Left colon (tissue), 2 donors: ENCODE data around the gene C1GALT1. TPM values are rescaled to one million over a fixed set of nuclear protein-coding genes. Genes with fewer than 3 reads are reported as not detected.
"Not testable (repeated sequence)": the region's sequence is repeated elsewhere in the genome, so short reads cannot be mapped to it uniquely, and the experiment has no call there.

ENCODE experiments used
- ATAC-seq: fragments of 200-7000 bp; cut with Tn5 transposase; one replicate; pipeline ENCODE4 v1.9.1; 2020; ENCODE audit warnings: mild to moderate bottlenecking, moderate library complexity
- DNase-seq, 2 donors: peaks; one replicate each; pipeline ENCODE4 v3.0.0-alpha.2; 2020
- intact Hi-C, 2 donors: fragments of 100-400 bp; cut with DNase I in 1 of 2; cut with micrococcal nuclease in 1 of 2; formaldehyde crosslinking; loops; one replicate each; pipeline versions ENCODE4 v1.11.2 to v1.14.0; 2022; cut with DNase I, micrococcal nuclease
- total RNA-seq, 2 donors: library from RNA; stranded (reverse); fragmentation: NEBNext Ultra II Directional; extraction: Animal tissue kit (Norgen Biotek cat#: 25700); gene quantifications; one replicate each; pipeline ENCODE4 v1.2.1, GENCODE V29; 2021
- donor health status: DM: no; HTN: no; CAD: no.
- donor health status: DM: yes; HTN: yes; CAD: no.

Gene C1GALT1
- total RNA-seq, 2 donors from 2014 or later = 30.6 to 35.8 TPM

DNA sequence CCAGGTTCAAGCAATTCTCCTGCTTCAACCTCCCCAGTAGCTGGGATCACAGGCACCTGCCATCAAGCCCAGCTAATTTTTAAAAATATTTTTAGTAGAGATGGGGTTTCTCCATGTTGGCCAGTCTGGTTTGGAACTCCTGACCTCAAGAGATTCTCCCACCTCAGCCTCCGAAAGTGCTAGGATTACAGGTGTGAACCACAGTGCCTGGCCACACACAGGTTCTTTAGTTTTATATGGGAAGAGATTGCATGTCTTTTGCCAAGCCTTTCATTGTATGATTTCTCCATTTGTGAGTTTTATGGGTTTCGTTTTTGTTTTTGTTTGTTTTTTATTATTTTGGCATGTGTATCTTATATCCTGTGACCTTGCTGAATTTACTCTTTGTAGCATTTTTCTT lies 40.9 kb downstream of the C1GALT1 start:
- no peak for ATAC-seq
- intact Hi-C loops = no loop called here

DNA sequence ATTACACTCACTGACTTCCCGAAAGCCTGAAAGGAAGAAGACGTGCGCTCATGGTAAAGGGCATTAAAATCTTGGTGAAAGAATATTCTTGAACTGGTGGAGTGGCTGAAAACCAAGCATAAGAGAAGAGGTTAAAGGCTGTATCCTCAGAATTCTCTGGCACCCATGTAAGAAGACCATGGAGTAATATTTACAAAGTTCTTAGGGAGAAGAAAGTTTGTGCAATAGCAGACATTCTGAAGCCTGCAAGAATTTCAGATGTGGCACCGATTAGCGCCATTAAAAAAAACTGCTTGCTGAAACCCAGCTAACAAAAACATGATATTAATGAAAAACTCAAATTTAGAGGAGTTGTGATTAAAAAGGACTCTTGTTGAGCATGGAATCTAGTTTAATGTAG lies 44.1 kb downstream of the C1GALT1 start:
- DNase-seq (no peak), ATAC-seq (no peak)
- intact Hi-C loops = no loop called here

More for the DNA sequence above, 40.9 kb downstream of the C1GALT1 start:
- no peak for DNase-seq

DNA sequence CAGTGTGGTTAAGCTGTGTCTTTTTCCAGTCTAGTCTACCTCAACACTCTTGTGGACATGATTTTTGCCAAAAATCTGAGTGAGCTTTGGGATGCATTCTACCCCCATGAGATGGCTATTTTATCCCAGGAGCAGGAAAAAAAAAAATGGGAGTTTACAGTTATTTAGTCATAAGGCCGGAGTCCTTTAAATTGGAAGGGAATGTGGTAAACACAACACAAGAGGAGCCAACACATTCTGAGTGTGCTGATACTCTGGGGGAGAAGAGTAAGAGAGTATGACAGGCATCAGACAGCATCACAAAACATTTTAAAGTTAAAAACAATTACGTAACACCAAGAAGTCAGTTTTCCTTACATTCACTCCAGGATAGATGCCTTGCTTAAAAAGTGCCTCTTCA lies 46.1 kb downstream of the C1GALT1 start:
- no peak for DNase-seq
- intact Hi-C loops = no loop called here
- ATAC-seq = no peak

DNA sequence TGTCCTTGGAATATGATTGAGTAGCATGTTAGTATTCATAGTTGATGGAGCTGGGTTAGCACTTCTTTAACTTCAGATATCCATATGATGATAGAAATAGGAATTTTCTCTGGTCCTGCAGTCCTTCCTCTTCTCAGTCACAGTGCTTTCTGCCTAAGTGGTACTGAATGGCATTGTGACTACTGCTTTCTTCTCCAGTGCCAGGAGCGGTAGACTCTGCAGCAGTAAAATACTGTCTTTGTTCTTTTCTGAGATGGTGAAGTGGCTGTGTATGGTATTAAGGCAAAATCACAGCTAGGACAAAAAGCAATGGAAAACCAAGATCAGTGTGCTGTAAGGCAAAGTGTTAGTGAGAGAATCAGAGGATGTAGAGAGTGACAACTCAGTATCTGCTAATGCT lies 46.6 kb downstream of the C1GALT1 start:
- ATAC-seq = no peak
- intact Hi-C loops = no loop called here
- no peak for DNase-seq

DNA sequence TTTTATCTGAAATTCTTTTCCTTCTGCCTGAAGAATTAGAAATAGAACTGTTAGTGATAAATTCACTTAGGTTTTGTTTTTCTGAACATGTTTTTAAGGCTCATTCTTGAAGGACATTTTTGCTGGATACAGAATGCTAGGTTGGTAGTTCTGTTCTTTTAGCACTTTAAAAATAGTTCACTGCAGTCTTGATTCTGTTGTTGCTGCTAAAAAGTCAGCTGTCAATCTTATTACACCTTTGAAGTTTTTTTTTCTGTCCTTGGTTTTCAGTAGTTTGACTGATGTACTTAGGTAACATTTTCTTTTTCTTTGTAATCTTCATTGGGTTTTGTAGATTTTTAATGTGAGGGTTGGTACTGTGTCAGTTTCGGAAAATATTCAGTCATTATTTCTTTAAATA lies 48.7 kb downstream of the C1GALT1 start:
- DNase-seq (no peak), ATAC-seq (no peak)
- intact Hi-C loops = no loop called here

DNA sequence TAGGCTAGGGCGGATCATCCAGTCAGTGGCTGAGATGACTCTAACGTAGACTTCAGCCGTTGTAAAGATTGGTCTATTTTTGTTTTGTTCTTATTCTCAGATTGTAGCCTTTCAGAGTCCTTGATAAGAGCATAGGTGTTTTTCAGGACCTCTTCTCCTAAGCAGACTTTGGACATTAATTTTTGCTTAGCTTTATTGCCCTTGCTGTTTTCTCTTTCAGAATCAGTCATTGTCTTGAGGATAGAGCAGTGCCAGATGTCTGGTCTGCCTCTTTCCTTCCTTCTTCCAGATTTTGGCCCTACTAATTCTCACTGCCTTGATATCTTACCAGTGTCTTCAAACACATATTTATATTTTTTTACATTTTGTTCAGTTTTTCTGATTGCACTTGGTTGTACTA lies 49.5 kb downstream of the C1GALT1 start:
- no peak for ATAC-seq

DNA sequence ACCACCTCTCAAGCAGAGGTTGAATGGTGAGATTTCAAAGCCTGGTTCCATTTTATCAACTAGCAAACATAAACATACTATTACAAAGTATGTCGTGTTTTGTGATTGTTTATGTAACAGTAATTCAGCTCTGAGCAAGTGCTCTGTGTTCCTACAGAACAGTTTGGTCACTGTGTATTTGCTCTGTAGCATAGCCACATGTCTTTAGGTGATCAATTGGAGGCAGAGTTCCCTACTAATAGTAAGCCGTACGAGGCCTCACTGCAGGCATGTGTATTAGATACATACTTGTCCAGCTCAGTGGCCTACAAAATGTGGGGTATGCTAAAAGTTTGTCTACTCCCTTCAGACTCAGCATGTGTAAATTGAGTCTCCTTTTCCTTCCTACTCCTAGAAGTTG lies 53.0 kb downstream of the C1GALT1 start:
- no peak for DNase-seq
- intact Hi-C loops = no loop called here
- no peak for ATAC-seq

More for the DNA sequence above, 49.5 kb downstream of the C1GALT1 start:
- DNase-seq = no peak
- intact Hi-C loops = no loop called here

DNA sequence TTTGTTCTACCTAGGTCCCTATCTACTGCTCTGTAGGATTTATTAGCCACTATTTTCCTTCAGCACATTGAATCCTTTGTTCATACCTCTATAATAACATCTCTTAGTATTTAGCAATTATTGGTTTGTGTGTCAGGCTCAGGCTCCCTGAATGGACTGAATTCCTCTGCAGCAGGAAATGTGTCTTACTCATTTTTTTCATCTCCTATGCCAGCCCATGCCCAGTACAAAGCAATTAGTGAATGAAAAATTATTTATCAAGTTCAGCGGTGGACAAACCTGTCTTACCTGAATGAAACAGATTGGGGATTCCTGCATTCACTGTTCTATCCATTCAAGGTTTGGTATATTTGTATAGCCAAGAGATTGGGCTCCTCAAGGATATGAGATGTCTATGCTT lies 53.7 kb downstream of the C1GALT1 start:
- no peak for DNase-seq
- intact Hi-C loops = no loop called here
- no peak for ATAC-seq

DNA sequence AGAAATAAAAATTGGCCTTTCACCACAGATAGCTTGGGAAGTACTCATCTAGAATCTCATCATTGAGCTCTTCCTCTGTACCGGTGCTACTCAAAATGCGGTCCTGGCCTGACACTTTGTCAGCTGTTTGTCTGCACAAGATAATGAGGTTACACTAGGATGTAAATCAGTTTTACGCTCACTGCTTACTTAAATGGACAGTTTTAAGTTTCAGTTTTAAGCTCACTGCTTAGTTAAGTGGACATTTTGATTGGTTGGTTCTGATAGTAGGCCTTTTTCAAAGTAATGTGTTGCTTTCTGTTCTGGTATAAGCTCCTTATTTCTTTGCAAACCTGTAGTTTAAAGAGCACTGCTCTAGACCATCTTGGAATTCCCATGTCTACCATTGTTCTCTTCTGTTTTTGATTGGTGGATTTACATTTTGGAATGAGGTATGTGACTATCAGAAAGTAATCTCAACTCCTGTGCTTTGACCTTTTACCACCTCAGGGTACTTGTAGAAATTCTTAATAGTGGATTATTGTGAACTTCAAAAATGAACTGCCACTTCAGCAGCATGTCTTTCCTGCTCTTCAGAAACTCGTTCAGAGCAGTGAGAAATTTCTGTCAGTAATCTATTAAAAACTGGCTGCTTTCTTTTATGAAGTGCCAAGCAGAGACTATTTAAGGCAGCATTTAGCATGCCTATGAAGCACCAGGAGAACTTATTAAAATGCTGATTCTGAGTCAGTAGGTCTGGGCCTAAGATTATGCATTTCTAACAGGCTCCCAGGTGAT lies 55.0 kb downstream of the C1GALT1 start:
- no peak for ATAC-seq
- intact Hi-C loops = no loop called here
- DNase-seq = no peak

DNA sequence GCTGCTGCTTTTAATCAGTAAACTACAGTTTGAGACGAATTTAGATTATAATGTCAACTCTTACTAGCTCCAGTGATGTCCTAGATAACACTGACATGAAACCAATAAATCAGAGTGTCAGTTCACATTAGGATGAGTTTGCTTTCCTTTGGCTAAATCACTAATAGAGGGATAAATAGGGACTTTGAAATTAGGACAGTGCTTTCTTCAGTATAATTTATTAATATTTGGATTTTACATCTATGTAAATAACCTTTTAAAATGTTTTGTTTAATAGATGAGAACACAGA lies 55.6 kb downstream of the C1GALT1 start:
- no peak for DNase-seq
- intact Hi-C loops = no loop called here
- no peak for ATAC-seq

DNA sequence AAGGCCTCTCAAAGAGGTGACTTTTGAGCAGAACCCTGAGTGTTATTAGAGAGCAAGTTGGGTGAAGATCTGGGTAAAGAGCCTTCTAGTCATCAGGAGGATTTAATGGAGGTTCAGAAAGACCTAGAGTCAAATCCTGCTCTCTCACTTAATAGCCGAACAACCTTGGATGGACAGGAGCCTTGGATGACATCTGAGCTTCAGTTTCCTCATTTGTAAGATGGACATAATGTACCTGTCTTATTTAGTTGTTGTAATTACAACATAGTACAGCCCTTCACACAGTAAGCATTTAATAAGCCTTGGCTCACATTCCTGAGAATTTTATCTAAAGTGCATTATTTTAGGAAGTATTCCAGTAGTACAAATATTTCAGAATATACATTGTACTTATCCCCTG lies 57.0 kb downstream of the C1GALT1 start:
- DNase-seq = no peak
- no peak for ATAC-seq
- intact Hi-C loops = no loop called here

DNA sequence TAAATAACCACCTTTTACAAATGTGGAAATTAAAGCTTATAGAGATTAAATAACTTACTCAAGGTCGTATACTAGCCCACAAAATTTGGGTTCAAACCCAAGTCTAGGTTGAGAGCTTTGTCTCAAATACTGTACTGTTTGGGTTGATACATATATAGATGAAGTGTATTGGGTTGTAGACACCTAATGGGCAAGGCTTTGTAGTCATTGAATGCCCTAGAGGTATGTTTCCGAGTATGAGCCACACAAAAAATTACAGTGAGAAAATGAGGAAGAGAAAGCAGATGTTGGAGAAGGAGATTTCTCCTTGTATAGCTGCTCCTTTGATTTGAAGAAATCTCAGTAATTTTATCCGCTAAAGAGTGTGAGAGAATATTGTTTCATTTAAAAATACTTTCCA lies 60.6 kb downstream of the C1GALT1 start:
- intact Hi-C loops = no loop called here
- DNase-seq (no peak), ATAC-seq (no peak)

DNA sequence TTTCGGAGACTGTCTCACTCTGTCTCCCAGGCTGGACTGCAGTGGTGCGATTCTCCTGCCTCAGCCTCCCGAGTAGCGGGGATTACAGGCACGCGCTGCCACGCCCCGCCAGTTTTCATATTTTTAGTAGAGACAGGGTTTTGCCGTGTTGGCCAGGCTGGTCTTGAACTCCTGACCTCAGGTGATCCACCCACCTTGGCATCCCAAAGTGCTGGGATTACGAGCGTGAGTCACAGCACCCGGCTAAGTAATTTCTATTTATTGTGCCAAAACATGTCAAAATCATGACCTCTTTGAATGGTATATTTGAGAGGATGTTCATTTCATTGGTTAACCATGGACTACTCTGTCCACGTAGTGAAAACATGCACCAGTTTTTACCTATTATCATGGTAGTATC lies 62.9 kb downstream of the C1GALT1 start:
- DNase-seq, ATAC-seq: not testable (repeated sequence)

DNA sequence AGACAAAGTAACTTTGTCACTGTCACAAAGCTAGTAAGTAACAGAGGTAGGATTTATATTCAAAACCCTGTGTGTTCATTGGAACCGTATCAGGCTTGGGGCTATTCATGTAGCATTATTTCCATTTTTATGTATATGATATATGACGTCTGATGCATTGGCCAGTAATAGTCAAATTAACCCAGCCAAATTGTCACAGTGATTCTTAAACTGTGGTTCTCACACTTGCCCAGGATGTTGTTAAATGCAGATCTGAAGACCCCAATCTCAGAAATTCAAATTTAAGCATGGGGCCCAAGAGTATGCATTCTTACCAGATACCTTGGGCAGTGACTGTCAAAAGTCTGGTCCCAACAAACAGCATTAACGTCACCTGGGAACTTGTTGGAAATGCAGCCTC lies 63.9 kb downstream of the C1GALT1 start:
- no peak for ATAC-seq
- intact Hi-C loops = no loop called here
- DNase-seq = no peak

More for the DNA sequence above, 62.9 kb downstream of the C1GALT1 start:
- intact Hi-C loops = not testable (repeated sequence)

DNA sequence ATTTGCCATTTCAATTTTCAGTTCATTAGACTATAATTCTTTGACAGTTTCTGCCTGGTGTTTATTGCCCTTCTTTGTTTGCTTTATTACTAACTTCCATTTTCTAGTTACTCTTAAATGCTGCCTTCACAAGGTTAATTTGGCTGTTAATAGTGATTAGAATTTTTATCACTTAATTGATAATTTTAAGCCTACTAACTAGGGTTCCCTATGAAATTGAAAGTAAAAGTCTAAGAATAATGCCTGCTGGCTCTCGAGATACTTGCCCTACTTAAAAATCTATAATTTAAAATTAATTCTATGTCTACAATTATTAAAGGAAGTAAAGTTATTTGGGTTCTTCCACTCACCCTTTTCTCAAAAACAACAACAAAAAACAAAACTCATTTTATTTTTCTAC lies 65.3 kb downstream of the C1GALT1 start:
- intact Hi-C loops = no loop called here
- DNase-seq = no peak
- no peak for ATAC-seq

DNA sequence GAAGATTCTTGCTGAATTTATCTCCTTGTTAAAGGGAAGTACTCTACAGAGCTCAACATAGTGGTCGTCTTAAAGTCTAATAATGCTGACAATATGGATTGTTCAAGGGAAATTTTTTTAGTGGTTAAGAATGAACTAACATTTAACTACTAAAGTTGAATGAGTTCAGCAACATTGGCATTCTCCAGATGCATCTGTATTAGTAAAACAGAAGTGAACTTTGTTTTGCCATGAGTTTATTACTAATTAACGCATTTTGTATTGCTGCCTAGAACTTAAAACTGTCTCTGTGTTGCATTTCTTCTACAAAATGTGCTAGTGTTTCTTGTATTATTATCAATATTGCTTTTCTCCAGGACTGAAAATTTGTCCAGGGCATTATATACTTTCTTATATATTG lies 67.5 kb downstream of the C1GALT1 start:
- ATAC-seq (no peak), DNase-seq (no peak)
- intact Hi-C loops = no loop called here

DNA sequence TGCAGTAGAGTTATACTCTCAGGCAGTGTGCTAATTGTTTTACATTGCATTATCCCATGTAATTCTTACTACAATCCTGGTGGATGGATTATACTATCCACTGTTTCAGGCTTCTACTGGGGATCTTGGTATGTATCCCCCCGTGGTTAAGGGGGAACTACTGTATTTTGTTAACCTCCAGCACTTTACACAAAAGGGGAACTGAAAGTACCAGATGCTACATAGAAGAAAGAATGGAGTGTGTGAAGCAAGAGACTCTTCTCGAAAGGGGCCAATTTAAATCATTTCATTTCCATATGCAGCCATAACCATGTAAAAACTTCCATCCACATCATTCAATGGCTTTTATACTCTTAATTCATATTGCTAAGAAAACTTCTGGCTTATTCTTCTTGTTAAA lies 69.4 kb downstream of the C1GALT1 start:
- intact Hi-C loops = no loop called here
- ATAC-seq = no peak
- DNase-seq = no peak

DNA sequence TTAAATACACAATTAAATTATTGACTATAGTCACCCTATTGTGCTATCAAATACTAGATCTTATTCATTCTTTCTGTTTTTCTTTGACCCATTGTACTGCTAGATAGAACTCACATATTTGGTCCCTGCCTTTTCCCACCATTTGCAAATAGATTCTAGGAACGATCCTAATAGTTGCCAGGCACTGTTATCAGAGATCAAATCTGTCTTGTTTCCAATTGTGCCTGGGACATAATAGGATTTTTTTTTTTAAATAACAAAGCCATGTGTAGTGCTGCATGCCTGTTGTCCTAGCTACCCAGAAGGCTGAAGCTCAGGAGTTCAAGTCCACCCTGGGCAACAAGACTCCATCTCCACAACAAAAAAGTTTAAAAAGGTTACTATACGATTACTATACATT lies 72.0 kb downstream of the C1GALT1 start:
- DNase-seq (no peak), ATAC-seq (no peak)

DNA sequence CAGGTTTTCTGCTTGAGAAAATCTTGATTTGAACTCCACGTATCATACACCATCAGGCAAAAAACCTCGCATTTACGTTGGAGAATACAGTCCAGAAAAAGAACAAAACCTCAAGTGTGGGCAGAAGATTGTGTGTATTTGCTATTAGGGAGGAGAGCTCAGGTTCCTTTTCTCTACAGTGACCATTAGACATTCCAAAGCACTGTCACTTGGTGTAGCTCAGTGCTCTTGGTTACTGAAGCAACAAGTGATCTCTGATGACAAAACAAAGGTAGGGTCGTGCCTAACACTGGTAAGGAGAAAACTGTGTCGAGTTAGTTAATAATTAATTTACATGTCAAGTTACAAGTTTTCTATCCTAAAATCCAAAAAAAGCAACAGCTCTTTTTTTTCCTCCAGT lies 72.6 kb downstream of the C1GALT1 start:
- DNase-seq (no peak), ATAC-seq (no peak)
- intact Hi-C loops = no loop called here

More for the DNA sequence above, 72.0 kb downstream of the C1GALT1 start:
- intact Hi-C loops = no loop called here

DNA sequence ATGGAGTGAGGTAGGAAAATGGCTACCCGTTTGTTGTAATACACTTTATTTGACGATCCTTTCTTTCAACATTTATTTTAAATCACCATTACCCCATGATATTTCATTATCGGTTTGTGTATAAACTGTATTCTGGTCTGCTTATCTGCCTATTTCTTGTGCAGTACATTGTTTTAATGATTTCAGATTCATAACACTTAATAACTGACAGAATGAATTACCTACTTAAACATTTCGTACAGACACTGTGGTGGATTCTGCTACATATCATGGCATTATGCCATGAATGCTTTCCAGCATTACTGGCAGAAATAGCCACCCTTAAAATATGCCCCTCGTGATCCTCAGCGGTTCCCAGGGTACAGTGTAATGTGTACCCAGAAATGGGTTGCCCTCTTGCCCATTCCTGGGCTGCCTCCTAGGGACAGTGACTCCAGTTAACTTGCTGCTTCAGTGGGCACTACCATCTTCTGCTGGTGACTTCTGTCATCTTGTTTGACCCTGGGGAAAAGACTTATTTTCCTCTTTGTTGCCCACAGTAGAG lies 74.5 kb downstream of the C1GALT1 start:
- DNase-seq (no peak), ATAC-seq (no peak)
- intact Hi-C loops = no loop called here
